Measurements from ENCODE around the gene SYT17.

Gene SYT17

GRCh38 chr16:19167710-19168370, at the start of gene SYT17:
Gene SYT17, plus strand, starts transcription at chr16:19168240. Its CDS starts 407 bp downstream, at chr16:19168647.
- DNase-seq = peak; percentile 93

- no peak for DNase-seq
These were observed 49.1 kb upstream of the SYT17 start for GRCh38 chr16:19118938-19119431.

GRCh38 chr16:19119564-19119963, 48.5 kb upstream of the SYT17 start:
- DNase-seq = no peak

GRCh38 chr16:19123535-19124178, 44.4 kb upstream of the SYT17 start:
- peak; percentile 28 for DNase-seq

- no peak for DNase-seq
These were observed 41.7 kb upstream of the SYT17 start for GRCh38 chr16:19126300-19126699.

GRCh38 chr16:19127205-19127604, 40.8 kb upstream of the SYT17 start:
- no peak for DNase-seq

GRCh38 chr16:19127674-19128131, 40.3 kb upstream of the SYT17 start:
- DNase-seq = no peak

- DNase-seq = peak; percentile 36
These were observed 39.4 kb upstream of the SYT17 start for GRCh38 chr16:19128454-19129200.

GRCh38 chr16:19130385-19130784, 37.7 kb upstream of the SYT17 start:
- DNase-seq = no peak

GRCh38 chr16:19130852-19131824, 36.9 kb upstream of the SYT17 start:
- peak; percentile 97 for DNase-seq

- DNase-seq = peak; percentile 62
These were observed 36.2 kb upstream of the SYT17 start for GRCh38 chr16:19131825-19132218.

- no peak for DNase-seq
These were observed 35.8 kb upstream of the SYT17 start for GRCh38 chr16:19132255-19132654.

- DNase-seq = peak; percentile 23
These were observed 35.1 kb upstream of the SYT17 start for GRCh38 chr16:19132898-19133297.

GRCh38 chr16:19133600-19133999, 34.4 kb upstream of the SYT17 start:
- no peak for DNase-seq

GRCh38 chr16:19135201-19135842, 32.7 kb upstream of the SYT17 start:
- peak; percentile 70 for DNase-seq

- peak; percentile 94 for DNase-seq
These were observed 32.1 kb upstream of the SYT17 start for GRCh38 chr16:19135896-19136438.

- no peak for DNase-seq
These were observed 31.4 kb upstream of the SYT17 start for GRCh38 chr16:19136549-19137196.

- DNase-seq = peak; percentile 95
These were observed 30.6 kb upstream of the SYT17 start for GRCh38 chr16:19137201-19138128.

- peak; percentile 95 for DNase-seq
These were observed 29.4 kb upstream of the SYT17 start for GRCh38 chr16:19138601-19139000.

Measured in NCI-H69 (cell line).